SIG-M5 (cell line): ENCODE results near the gene GINS1.
"Not testable (repeated sequence)": the region's sequence is repeated elsewhere in the genome, so short reads cannot be mapped to it uniquely, and the experiment has no call there.

Experiments used
- DNase-seq: peaks from one replicate; lab custom pipeline; 2025; lab: John Stamatoyannopoulos, UW

GINS1 gene

DNA sequence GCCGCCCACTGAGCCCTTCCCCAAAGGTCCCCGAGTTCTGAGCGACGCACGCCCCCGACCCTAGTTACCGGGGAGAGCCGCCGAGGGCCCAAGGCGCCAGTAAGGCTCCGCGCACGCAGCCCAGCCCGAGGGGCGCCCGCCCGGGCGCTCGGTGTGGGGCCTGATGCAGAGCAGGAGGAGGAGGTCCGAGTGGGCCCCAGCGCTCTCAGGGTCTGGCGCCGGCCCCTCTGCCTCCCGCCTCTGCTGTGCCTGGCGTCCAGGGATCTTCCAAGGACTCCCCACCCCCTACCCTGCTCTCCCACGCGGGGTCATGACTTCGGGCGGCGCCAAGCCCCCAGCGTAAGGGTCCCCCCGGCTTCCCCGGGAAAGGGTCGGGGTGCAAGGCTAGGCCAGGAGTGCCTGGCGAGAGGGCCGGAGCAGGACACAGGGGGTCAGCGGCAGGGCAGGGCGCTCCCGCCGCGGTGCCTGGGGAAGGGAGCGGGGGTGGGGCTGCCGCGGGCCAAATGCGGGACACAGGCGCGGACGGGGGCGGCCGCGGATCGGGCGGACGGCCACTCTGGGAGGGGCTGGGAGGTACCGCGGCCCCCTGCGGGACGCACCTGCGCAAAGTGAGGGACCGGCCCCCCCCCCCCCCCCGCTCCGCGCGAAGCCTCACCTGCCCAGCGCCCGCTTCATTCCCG lies 17.5 kb upstream of the GINS1 start:
- no peak for DNase-seq

DNA sequence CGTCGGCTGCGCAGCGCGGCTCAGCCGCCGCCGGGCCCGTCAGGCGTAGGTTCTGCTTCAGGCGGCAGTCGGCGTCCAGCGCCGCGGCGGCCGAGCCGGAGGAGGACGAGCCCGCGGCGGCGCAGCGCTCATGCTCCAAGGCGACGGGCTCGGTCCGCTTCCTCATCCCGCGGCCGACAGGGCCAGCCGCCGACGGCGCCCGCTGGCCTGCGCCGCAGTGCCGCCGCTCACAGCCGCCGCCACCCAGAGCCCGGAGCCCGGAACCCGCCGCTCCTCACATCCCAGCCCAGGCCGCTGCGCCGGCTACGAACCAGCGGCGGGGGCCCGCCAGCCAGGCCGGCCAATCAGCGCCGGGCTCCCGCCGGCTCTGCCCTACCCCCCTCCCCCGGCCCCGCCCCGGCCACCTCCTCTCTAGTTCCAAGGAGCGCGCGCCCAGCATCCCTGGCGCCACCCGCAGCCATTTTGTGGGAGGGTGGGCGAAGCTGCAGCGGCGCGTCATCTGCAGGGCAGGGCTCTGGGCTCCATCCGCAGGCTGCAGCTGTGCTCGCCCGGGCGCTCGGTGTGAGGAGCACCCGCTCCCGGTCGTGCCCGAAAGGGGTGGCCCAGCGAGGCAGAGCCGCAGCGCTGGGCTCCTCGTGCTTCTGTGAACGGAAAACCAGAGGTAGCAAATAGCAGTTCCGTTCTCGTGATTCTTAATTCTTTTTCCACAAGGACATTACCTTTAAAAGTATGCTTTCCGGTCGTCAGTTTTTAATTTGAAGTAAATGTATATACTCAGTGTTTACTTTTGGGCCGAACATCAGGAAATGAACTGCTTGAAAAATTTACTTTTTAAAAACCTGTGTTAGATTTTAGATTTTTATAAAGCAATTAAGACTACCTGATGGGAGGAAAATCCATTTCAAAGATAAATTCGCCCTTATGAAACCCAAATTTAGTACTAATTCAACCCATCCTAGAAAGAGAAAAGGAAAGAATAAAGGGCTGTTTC lies 16.6 kb upstream of the GINS1 start, which contains the start of gene ABHD12:
Gene ABHD12, minus strand, starts transcription at position 298 of the 991 bp plus-strand sequence. Its CDS starts 132 bp downstream, at position 166.
- peak; percentile 74 for DNase-seq

DNA sequence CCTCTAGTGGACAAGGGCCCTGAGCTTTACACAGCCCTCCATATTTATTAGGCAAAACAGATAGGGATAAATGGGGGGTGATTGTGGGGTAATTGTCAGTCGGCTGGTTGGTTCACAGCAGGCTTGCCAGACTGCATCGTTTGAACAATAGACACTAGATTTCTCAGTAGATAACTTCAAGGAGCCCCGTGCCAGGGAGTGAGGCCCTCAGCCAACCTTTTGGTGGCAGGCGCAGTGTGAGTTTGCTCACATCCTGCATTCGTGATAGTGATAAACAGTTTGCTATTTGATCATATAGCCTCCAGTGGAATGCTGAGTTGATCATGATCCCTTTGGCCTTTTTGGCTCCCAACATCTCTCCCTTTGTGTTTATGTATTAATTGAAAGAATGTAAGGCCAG lies 13.2 kb upstream of the GINS1 start:
- DNase-seq = no peak

DNA sequence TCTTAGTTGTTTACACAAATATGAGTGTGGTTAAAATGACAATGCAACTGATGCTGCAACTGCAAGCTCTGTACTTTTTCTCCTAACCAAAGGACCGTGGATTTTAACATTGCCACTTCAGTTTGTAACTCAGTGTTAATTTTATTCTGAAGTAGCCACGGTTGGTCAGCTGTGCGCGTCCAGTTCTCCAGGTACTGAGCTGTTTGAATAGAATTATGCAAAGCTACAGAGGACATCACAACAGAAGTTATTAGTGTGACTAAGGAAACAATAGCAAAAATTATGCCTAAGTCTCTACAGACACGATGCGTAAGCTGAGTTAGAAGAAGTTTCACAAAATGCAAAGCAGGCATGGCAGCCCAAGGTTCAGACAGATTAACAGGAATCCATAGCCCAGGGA lies 12.5 kb upstream of the GINS1 start:
- DNase-seq = no peak

DNA sequence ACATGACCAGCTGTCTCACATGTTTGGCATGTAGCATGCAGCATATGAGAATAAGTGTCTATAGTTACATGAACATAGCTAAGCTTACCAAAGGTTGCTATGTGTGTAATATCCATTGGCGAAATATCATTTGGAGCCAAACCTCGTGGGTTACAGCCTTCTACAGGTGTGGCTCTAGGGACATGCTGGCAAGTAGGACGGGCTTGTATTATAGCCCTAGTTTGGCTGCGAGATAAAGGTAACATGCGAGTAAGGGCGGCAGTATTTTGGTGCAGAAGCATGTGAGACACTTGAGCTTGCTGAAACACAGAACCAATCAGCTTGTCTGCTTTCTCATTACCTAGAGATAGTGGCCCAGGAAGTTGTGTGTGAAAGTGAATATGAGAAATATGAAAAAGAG lies 10.4 kb upstream of the GINS1 start:
- DNase-seq = no peak

DNA sequence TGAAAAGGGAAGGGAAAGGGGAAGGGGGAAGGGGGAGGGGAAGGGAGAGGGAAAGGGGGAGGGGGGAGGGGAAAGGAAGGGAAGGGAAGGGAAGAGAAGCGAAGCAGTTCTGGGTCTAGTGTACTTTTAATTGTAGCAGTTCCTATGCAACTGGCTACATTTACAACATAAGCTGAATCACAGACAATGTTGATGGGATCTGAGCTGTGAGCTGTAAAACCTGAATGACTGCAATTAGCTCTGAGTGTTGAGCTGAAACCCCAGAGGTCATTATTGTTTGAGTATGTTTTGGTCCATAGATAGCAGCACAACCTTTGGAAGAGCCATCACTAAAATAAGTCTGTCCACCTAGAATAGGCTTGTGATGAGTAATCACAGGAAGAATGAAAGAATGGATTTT lies 9.7 kb upstream of the GINS1 start:
- DNase-seq = no peak

DNA sequence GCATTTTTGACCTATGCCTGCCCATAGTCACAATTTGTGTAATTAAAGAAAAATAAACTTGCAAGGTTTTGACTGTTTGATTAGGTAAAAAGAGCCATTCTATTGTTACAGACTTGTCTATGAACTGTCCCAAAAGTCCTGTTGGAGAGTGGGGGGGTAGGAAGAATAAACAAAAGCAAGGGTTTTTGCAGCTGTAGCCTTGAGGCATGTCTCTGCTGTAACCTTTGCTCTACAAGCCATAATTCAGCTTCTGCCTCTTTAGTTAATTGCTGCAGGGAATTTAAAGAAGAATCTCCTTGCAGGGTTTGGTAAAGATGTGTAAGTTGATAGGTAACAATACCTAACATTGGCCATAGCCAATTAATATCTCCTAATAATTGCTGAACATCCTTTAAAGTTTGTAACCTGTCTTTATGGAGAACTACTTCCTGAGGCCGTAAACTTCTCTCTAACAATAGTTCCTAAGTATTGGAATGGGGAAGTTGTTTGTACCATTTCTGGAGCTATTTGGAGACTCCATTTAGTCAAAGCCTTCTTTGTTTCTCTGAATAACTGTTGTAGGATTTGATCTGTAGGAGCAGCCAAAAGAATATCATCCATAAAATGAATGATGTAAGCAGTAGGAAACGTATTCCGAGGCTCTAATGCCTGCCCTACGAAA lies 9.0 kb upstream of the GINS1 start:
- no peak for DNase-seq

DNA sequence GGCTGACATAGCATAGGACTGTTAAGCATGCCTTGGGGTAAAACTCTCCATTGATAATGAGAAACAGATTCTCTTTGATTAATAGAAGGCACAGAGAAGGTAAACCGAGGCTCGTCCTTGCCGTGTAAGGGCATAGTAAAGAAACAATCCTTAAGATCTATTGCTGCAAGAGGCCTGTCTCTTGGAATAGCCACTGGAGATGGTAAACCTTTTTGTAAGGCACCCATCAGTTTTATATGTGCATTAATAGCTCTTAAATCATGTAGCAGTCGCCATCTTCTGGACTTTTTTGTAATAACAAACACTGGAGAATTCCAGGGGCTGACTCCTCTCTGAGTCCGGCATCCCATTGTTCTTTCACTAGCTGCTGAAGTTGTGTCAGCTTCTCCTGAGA lies 8.4 kb upstream of the GINS1 start:
- no peak for DNase-seq

DNA sequence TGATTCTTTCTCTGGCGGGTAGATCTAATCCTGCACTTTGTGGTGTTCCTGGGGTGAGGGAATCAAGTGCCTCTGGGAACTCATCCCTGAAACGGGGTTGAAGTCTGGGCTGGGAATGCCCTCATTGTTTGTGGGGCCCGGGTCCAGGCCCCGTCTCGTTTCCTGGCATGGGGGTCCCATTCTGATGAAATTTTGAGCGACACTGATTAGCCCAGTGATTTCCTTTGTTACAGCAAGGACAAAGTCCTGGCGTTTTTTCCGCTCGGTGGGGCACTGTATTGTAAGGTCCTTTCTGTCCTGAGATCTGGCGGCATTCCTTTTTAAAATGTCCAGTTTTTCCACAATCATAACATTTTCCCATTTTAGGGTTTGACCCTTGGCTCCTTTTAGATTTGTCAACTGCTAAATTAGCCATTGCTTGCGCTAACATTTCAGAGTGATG lies 7.2 kb upstream of the GINS1 start:
- not testable (repeated sequence) for DNase-seq

DNA sequence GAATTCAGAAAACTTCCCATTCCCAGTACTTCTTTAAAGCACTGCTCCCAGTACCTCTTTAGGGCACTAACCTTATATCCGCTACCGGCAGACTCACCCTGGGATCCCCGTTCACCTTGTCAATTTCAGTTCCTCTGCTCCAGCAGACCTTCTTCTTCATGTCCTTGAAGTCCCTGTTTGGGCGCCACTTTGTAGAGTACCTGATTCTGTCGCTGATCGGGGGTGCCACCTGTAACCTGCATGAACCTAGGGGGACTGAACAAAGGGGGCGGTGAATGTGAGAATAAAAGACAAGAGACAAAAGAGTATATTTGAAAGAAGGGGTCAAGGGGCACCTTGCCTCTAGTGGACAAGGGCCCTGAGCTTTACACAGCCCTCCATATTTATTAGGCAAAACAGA lies 4.9 kb upstream of the GINS1 start:
- no peak for DNase-seq

DNA sequence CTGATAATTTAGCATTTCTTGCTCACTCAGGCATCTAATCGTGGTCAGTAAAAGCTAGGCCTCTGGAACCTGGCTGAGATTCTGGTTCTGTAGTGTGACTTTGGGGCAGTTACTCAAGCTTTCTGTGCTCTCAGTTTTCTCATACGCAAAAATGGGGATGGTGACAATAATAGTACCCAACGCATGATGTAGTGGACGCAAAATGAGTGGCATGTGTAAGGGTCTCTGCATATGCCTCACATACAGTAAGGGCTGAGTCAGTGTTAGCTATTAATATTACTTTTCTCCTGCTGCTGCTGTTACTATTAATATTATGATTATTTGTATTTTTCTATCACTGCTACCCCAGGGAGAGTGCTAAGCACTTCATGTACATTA lies 686 bp downstream of the GINS1 start:
- no peak for DNase-seq

DNA sequence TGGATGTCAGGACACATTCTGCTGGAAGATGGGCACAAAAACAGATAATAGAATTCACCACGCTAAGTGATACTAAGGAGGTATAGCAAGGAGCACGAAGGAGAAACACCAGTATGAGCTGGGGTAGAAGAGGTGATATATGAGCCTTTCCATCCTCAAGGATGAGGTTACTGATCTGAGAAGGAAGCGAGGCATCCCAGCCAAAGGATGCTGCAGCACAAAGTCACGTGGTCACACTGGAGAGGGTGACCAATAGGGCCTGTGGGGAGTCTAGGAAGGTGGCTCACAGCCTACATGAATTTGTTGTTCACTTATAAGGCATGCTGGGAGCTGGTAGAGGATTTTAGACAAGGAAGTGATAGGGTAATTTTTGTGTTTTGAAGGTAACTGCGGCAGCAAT lies 1.4 kb downstream of the GINS1 start:
- no peak for DNase-seq

DNA sequence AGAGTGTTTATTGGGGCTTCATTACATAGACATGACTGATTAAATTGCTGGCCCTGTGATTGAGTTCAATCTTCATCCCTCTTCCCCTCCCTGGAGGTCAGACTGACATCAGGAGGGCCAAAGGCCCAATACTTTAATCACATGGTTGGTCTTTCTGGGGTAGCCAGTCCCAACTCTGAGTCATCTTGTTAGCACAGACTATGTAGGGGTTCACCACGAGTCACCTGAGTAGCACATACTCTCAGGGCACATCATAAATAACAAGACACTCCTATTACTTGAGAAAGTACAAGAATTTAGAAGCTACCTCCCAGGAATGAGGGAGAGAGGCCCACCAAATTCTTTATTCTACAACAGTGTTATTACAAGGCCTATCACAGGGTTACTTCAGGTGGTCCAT lies 11.3 kb downstream of the GINS1 start:
- DNase-seq = no peak

DNA sequence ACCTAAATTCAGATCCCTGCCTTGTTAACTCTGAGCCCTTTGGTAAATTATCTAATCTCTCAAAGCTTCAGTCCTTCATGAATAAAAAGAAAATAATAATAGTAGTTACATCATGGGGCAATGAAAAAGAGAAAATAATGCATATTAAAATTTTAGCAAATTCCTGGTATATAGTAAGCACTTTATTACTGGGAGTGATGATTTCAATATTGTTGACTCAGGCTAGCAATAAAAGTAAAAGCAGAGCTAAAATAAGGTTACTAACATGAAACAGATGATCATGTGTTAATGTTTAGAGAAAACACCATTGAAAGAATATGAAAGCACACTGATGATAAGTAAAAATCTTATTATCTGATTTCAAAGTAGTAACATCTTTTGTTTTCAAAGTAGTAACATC lies 13.6 kb downstream of the GINS1 start:
- no peak for DNase-seq

DNA sequence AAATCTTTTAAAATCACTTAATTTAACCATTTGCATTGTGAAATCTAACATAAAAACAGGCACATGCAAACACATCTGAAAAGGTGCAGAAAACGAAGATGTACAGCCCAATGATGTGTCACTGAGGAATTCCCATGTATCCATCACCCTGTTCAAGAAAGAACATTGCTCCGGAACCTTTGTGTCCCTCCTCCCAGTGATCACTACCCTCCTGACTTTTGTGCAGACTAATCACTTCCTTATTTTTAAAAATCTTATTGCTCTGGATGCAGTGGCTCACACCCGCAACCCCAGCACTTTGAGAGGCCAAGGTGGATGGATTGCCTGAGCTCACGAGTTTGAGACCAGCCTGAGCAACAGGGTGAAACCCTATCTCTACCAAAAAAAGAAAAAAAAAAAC lies 14.6 kb downstream of the GINS1 start:
- DNase-seq = no peak

DNA sequence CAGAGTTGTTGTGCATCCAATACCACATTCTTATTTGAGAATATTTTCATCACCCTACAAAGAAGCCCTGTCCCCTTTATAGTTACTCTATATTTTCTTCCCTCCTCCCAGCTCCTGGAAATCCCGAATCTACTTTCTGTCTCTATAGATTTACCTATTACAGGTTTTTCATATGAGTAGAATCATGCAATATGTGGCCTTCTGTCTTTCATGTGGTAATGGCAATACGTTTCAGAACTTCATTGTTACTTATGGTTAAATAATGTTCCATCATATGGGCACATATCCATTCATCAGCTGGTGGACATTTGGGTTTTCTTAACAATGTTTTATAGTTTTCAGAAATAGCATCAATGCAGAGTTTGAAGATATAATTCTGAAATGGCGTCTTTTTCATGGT lies 17.1 kb downstream of the GINS1 start:
- DNase-seq = no peak

DNA sequence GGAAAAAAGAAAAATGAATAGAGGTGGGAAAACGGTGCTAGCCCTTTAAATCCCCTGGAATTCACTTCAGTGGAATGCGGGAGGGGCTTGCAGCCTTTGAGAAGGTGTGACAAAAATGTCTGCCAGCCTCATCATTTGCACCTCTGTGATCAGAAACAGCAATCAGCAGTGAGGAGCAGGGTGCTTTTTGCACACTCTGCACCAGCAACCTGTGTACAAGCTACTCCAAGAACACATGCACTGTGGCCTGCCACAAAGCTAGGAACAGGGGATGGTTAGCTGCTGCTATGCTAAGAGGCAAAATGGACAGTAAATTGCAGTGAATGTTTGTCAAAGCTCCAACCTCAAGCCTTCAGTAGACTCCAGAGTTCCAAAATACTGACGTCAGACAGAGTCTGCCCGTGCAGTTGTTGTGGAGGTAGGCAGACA lies 29.7 kb downstream of the GINS1 start:
- DNase-seq = no peak

DNA sequence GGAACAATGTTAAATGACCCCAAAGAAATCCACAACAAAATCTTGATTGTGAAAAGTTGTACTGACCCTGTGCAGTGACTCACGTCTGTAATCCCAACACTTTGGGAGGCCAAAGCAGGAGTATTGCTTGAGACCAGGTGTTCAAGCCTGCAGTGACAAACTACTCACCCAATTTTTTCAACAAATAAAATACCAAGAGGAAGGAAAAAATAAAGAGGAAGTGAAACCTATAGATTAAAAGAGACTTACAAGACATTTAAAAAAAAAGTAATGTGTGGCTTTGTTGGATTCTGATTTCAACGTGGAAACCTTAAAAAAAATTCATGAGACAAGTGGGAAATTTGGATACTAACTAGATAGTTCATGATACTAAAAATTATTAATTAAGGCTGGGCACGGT lies 31.9 kb downstream of the GINS1 start:
- DNase-seq = peak; percentile 45

DNA sequence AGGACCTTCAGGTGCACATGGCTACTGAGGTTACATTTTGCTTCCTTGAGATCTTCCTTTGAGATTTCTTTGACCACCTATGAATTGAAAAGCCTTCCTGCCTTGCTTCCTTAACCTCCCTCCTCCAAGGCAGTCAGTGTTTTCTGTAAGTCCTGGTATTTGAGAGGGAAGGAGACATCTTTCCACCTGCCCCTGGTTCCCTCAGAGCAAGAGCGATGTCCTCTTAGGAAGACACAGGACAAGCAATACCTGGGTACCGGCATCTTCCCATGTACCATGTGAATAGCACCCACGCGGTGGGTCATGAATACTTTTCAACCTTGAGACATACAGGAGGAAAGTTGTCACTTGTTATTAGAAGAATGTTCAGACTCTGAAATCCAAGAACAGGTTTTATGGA lies 37.1 kb downstream of the GINS1 start:
- DNase-seq = no peak

DNA sequence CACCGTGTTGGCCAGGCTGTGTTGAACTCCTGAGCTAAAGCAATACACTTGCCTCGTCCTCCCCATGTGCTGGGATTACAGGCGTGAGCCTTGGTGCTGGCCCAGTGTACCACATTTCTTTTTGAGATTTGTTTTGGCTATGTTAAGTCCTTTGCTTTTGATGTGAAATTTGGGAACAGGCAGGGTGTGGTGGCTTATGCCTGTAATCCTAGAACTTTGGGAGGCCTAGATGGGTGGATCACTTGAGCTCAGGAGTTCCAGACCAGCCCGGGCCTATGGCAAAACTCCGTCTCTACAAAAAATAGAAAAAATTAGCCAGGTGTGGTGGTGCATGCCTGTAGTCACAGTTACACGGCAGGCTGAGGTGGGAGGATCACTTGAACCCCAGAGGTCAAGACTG lies 40.2 kb downstream of the GINS1 start:
- DNase-seq = no peak

DNA sequence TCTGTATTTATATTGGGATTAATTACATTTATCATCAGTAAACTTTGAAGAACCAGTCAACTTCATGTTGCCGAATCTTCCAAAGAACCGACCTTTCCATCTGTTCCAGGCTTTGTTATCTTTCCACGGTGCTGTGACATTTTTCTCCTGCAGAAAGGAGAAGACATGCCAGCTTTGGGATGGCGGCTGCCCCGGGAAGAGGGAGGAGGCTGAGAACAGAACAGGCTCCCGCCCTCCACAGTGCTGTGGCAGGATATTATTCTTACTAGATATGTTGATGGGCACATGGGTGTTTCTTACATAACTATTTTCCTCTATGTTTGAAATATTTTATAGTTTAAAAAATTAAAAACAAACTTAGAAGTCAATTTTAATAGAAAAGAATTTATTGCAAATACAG lies 44.9 kb downstream of the GINS1 start:
- no peak for DNase-seq

DNA sequence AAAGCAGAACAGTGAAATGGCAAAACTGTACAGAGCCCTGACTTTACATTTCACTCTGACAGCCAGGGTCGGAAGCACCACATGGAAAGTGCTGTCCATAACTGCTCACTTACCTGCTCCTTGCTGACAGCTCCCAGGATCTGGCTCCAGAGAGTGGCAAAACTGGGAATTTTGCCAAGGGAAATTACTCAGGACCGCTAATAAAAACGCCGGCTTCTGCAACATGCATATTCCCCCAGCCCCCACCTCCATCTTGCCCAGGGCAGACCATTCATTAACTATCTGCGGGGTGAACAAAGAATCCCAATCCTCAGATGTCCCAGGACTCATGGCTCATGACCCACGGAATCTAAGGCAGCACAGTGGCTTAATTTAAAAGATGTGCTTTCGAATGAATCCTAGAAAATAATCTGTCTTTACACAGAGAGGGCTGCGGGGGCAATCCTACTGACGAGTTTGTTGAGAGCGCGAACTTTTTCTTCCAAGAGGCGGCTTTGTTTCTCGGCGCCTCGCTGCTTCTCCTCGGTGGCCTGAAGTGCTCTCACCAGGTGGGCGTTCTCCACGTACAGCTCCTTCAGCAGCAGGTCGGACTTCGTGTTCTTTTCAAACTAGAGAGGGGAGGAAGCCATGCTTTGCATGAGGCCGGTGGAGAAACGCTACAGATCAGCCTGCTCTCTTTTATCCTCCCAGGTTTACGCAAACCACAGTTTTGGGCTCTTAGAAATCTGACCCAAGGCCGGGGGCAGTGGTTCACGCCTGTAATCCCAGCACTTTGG lies 45.8 kb downstream of the GINS1 start:
- no peak for DNase-seq
